Suprapubic skin (tissue), 4 donors: Measurements from ENCODE around the gene LHX3. TPM values are rescaled to one million over a fixed set of nuclear protein-coding genes. Genes with fewer than 3 reads are reported as not detected.

Experiments used
- DNase-seq, 2 donors: peaks; one replicate each; pipeline ENCODE4 v3.0.0-alpha.2; 2019; ENCODE audit warnings: low spot score in 2 of 2
- H3K27ac ChIP-seq: fragments of 200-600 bp; sonication (generic); one replicate; pipeline ENCODE4 v1.5.1; 2019
- H3K27me3 ChIP-seq: fragments of 200-600 bp; sonication (generic); one replicate; pipeline ENCODE4 v1.5.1; 2019
- H3K36me3 ChIP-seq: fragments of 200-600 bp; sonication (generic); one replicate; pipeline ENCODE4 v1.5.1; 2019
- H3K4me1 ChIP-seq: fragments of 200-600 bp; sonication (generic); one replicate; pipeline ENCODE4 v1.5.1; 2019
- H3K4me3 ChIP-seq: fragments of 200-600 bp; sonication (generic); one replicate; pipeline ENCODE4 v1.5.1; 2019; ENCODE audit warnings: mild to moderate bottlenecking
- H3K9me3 ChIP-seq: fragments of 200-600 bp; sonication (generic); one replicate; pipeline ENCODE4 v1.5.1; 2019
- CTCF ChIP-seq, 2 donors: fragments of 200-600 bp in 1 of 2; fragments of 450-650 bp in 1 of 2; sonication (generic) in 1 of 2; IDR thresholded peaks; one replicate each; pipeline ENCODE4 v1.5.1; 2016 to 2019; ENCODE audit warnings: antibody characterized with exemption in 2 of 2, mild to moderate bottlenecking in 1 of 2, moderate library complexity in 1 of 2
- EP300 ChIP-seq: sonication (generic); formaldehyde crosslinking; IDR thresholded peaks from one replicate; pipeline ENCODE4 v1.6.1; 2017; ENCODE audit warnings: antibody characterized with exemption
- POLR2A ChIP-seq, 2 donors: fragments of 450-650 bp; IDR thresholded peaks; one replicate each; pipeline ENCODE4 v1.6.1; 2017; ENCODE audit warnings: antibody characterized with exemption in 2 of 2, mild to moderate bottlenecking in 2 of 2, moderate library complexity in 2 of 2
- POLR2AphosphoS5 ChIP-seq, 3 donors: sonication (generic); formaldehyde crosslinking; IDR thresholded peaks; one replicate each; pipeline ENCODE4 v1.6.1; 2017; ENCODE audit warnings: antibody characterized with exemption in 3 of 3
- WGBS: methylation state at CpG from one replicate; pipeline ENCODE4 v1.1.5; 2018; 5-methylcytosine and 5-hydroxymethylcytosine counted together
- total RNA-seq, 4 donors: library from RNA; depleted of rRNA; stranded (reverse); fragments of >200 nt; gene quantifications; one replicate each; pipeline ENCODE4 v1.1.0, GENCODE V29; 2016

The LHX3 gene
- total RNA-seq, 4 donors from 2014 or later: 0.26 TPM; not detected in 2

GRCh38 chr9:136197084-136197875 is 7.6 kb downstream of the LHX3 start:
- peaks cover 100% of the 10 kb centered on the region for H3K27me3 ChIP-seq
- 18% methylated on average over 11 of the region's 35 CpGs for WGBS
- H3K36me3 ChIP-seq: no peaks in the 10 kb centered on the region
- H3K27ac ChIP-seq: no peak overlapping the region
- H3K4me3 ChIP-seq: no peak overlapping the region
- H3K4me1 ChIP-seq: peaks cover 30% of the 10 kb centered on the region
- DNase-seq: no peak
- no peak for TF ChIP-seq CTCF (IDR thresholded peaks at IDR 0.05)
- TF ChIP-seq POLR2A (IDR thresholded peaks at IDR 0.05): no peak
- TF ChIP-seq EP300: no peak
- no peak for TF ChIP-seq POLR2AphosphoS5 (IDR thresholded peaks at IDR 0.05)
- no peaks in the 10 kb centered on the region for H3K9me3 ChIP-seq

DNA sequence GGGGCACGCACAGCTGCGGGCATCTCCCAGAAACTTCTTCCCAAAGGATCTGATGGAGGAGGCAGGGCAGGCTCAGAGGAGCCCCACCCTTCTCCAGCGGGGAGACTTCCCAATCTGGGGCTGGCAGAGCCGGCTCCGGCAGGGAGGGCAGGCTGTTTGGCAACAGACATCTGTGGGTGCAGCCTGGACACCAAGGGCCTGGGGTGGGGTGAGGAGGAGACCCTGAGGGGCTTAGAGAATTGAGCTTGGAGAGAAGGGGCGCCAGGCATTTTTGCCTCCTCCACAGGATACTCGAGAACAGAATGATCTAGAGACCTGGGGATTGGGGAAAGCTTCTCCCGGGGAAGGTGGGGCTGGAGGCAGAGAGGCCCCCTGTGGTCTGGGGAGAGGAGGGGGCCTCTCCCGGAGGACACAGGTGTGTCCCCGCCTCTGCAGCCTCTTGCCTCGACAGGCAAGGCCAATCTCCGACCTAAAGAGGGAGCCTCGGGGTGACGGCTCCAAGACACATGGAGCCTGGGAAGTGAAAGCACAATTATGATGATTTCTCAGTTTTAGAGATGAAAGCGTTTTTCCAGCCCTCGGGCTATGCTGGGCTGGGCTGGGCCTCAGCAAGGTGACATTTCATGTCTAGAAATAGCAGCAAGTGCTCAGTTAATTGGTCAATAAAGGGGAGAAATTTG is 8.4 kb downstream of the LHX3 start:
- H3K4me1 ChIP-seq: peaks cover 30% of the 10 kb centered on the region
- no peaks in the 10 kb centered on the region for H3K36me3 ChIP-seq
- peaks cover 100% of the 10 kb centered on the region for H3K27me3 ChIP-seq
- no peaks in the 10 kb centered on the region for H3K9me3 ChIP-seq
- TF ChIP-seq POLR2A (IDR thresholded peaks at IDR 0.05) (no peak), EP300 (no peak)
- H3K27ac ChIP-seq: no peak overlapping the region
- DNase-seq: no peak
- no peak overlapping the region for H3K4me3 ChIP-seq
- WGBS: 2% methylated on average over 15 of the region's 16 CpGs

DNA sequence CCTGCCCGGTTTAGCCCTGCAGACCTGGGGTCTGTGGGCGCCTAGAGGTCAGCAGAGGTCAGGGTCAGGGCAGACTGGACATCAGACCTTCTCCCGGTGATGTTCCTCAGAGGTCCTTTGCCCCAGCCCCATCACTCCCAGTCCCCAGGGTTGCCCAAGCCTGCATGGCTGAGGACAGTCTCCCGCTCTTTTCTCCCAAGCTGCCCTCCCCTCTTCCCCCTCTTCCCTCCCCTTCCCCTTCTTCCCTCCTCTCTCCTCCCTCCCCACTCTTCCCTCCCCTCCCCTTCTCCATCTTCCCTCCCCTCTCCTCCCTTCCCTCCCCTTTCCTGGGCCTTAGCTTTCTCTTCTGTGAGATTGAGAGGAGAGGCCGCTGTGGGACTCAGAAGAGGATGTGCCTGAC is 10.4 kb downstream of the LHX3 start:
- Histone ChIP-seq H3K4me3 (no peak overlapping the region), H3K36me3 (no peaks in the 10 kb centered on the region), H3K4me1 (peaks cover 28% of the 10 kb centered on the region), H3K27ac (no peak overlapping the region), H3K9me3 (no peaks in the 10 kb centered on the region), H3K27me3 (peaks cover 100% of the 10 kb centered on the region)
- TF ChIP-seq EP300: no peak
- no peak for TF ChIP-seq POLR2AphosphoS5 (IDR thresholded peaks at IDR 0.05)
- no peak for TF ChIP-seq POLR2A (IDR thresholded peaks at IDR 0.05)
- TF ChIP-seq CTCF (IDR thresholded peaks at IDR 0.05): no peak
- DNase-seq: no peak
- WGBS: 20% methylated on average over 5 of the region's 5 CpGs

GRCh38 chr9:136193891-136194279 is 11.0 kb downstream of the LHX3 start:
- peaks cover 21% of the 10 kb centered on the region for H3K4me1 ChIP-seq
- H3K9me3 ChIP-seq: no peaks in the 10 kb centered on the region
- peaks cover 100% of the 10 kb centered on the region for H3K27me3 ChIP-seq
- no peaks in the 10 kb centered on the region for H3K36me3 ChIP-seq
- DNase-seq: no peak
- no peak overlapping the region for H3K4me3 ChIP-seq
- no peak overlapping the region for H3K27ac ChIP-seq
- no peak for TF ChIP-seq POLR2A (IDR thresholded peaks at IDR 0.05)
- no CpG with 5 or more reads among the region's 45 CpGs for WGBS

- H3K27ac ChIP-seq: no peak overlapping the region
- H3K4me1 ChIP-seq: peaks cover 16% of the 10 kb centered on the region
- H3K4me3 ChIP-seq: no peak overlapping the region
- peaks cover 100% of the 10 kb centered on the region for H3K27me3 ChIP-seq
- TF ChIP-seq CTCF (IDR thresholded peaks at IDR 0.05) (no peak), EP300 (no peak), POLR2AphosphoS5 (IDR thresholded peaks at IDR 0.05) (no peak), POLR2A (IDR thresholded peaks at IDR 0.05) (no peak)
- WGBS: 5% methylated on average over 11 of the region's 96 CpGs
- DNase-seq: no peak
- H3K36me3 ChIP-seq: no peaks in the 10 kb centered on the region
- no peaks in the 10 kb centered on the region for H3K9me3 ChIP-seq
Measured at GRCh38 chr9:136193127-136193890, 11.6 kb downstream of the LHX3 start.
